ENCODE results near the gene HOXC9.

The HOXC9 gene

DNA sequence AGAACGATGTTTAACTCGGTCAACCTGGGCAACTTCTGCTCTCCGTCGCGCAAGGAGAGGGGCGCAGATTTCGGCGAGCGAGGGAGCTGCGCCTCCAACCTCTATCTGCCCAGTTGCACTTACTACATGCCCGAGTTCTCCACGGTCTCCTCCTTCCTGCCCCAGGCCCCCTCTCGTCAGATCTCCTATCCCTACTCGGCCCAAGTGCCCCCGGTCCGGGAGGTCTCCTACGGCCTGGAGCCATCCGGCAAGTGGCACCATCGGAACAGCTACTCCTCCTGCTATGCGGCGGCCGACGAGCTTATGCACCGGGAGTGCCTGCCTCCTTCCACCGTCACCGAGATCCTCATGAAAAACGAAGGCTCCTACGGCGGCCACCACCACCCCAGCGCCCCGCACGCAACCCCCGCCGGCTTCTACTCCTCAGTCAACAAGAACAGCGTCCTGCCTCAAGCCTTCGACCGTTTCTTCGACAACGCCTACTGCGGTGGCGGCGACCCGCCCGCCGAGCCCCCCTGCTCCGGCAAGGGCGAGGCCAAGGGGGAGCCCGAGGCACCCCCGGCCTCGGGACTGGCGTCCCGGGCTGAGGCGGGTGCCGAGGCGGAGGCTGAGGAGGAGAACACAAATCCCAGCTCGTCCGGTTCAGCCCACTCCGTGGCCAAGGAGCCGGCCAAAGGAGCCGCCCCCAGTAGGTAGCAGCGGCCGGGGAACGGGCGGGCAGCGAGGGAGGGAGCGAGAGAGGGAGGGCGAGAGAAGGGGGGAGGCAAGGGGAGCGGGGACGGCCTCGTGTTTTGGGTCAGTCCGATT lies 26.5 kb upstream of the HOXC9 start (continued):
- TF ChIP-seq, protein P1, sequence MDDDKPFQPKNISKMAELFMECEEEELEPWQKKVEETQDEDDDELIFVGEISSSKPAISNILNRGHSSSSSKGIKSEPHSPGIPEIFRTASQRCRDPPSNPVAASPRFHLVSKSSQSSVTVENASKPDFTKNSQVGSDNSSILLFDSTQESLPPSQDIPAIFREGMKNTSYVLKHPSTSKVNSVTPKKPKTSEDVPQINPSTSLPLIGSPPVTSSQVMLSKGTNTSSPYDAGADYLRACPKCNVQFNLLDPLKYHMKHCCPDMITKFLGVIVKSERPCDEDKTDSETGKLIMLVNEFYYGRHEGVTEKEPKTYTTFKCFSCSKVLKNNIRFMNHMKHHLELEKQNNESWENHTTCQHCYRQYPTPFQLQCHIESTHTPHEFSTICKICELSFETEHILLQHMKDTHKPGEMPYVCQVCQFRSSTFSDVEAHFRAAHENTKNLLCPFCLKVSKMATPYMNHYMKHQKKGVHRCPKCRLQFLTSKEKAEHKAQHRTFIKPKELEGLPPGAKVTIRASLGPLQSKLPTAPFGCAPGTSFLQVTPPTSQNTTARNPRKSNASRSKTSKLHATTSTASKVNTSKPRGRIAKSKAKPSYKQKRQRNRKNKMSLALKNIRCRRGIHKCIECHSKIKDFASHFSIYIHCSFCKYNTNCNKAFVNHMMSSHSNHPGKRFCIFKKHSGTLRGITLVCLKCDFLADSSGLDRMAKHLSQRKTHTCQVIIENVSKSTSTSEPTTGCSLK (tag by site-specific recombination; IDR thresholded peaks at IDR 0.05), result no peak
- TF ChIP-seq ZNF626 (tag by site-specific recombination; IDR thresholded peaks at IDR 0.05) (no peak), ZNF473 (tag by site-specific recombination; IDR thresholded peaks at IDR 0.05) (no peak), ZNF391 (tag by site-specific recombination; IDR thresholded peaks at IDR 0.05; ENCODE audit: borderline replicate concordance, low read depth) (no peak), ZEB2 (tag by site-specific recombination; IDR thresholded peaks at IDR 0.05) (no peak), ZNF529 (tag by site-specific recombination; IDR thresholded peaks at IDR 0.05; ENCODE audit: insufficient replicate concordance) (no peak), PRDM1 (tag by site-specific recombination; IDR thresholded peaks at IDR 0.05) (no peak), ZBTB48 (tag by site-specific recombination; IDR thresholded peaks at IDR 0.05) (no peak; the same call in 1 of the 2 replicates), ZNF350 (tag by site-specific recombination; IDR thresholded peaks at IDR 0.05) (no peak), IKZF3 (tag by site-specific recombination; IDR thresholded peaks at IDR 0.05) (peak; percentile 45; the same call in 1 of the 2 replicates), ZNF138 (tag by site-specific recombination; IDR thresholded peaks at IDR 0.05; ENCODE audit: borderline replicate concordance) (no peak), ZNF560 (tag by site-specific recombination; IDR thresholded peaks at IDR 0.05; ENCODE audit: borderline replicate concordance) (no peak), ZNF335 (tag by site-specific recombination; conservative IDR thresholded peaks at IDR 0.05) (peak; percentile 58; the same call in 1 of the 2 replicates), ZNF514 (tag by site-specific recombination; IDR thresholded peaks at IDR 0.05) (no peak), ZNF302 (tag by site-specific recombination; IDR thresholded peaks at IDR 0.05; ENCODE audit: low read depth) (no peak), SETDB1 (IDR thresholded peaks at IDR 0.05; ENCODE audit: insufficient read length, low read length) (no peak), YY1 (tag by site-specific recombination; IDR thresholded peaks at IDR 0.05) (no peak), ZNF146 (tag by site-specific recombination; IDR thresholded peaks at IDR 0.05) (no peak)
- TF ChIP-seq, protein P2, sequence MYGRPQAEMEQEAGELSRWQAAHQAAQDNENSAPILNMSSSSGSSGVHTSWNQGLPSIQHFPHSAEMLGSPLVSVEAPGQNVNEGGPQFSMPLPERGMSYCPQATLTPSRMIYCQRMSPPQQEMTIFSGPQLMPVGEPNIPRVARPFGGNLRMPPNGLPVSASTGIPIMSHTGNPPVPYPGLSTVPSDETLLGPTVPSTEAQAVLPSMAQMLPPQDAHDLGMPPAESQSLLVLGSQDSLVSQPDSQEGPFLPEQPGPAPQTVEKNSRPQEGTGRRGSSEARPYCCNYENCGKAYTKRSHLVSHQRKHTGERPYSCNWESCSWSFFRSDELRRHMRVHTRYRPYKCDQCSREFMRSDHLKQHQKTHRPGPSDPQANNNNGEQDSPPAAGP (tag by site-specific recombination; IDR thresholded peaks at IDR 0.05), result no peak
- TF ChIP-seq, protein P3, sequence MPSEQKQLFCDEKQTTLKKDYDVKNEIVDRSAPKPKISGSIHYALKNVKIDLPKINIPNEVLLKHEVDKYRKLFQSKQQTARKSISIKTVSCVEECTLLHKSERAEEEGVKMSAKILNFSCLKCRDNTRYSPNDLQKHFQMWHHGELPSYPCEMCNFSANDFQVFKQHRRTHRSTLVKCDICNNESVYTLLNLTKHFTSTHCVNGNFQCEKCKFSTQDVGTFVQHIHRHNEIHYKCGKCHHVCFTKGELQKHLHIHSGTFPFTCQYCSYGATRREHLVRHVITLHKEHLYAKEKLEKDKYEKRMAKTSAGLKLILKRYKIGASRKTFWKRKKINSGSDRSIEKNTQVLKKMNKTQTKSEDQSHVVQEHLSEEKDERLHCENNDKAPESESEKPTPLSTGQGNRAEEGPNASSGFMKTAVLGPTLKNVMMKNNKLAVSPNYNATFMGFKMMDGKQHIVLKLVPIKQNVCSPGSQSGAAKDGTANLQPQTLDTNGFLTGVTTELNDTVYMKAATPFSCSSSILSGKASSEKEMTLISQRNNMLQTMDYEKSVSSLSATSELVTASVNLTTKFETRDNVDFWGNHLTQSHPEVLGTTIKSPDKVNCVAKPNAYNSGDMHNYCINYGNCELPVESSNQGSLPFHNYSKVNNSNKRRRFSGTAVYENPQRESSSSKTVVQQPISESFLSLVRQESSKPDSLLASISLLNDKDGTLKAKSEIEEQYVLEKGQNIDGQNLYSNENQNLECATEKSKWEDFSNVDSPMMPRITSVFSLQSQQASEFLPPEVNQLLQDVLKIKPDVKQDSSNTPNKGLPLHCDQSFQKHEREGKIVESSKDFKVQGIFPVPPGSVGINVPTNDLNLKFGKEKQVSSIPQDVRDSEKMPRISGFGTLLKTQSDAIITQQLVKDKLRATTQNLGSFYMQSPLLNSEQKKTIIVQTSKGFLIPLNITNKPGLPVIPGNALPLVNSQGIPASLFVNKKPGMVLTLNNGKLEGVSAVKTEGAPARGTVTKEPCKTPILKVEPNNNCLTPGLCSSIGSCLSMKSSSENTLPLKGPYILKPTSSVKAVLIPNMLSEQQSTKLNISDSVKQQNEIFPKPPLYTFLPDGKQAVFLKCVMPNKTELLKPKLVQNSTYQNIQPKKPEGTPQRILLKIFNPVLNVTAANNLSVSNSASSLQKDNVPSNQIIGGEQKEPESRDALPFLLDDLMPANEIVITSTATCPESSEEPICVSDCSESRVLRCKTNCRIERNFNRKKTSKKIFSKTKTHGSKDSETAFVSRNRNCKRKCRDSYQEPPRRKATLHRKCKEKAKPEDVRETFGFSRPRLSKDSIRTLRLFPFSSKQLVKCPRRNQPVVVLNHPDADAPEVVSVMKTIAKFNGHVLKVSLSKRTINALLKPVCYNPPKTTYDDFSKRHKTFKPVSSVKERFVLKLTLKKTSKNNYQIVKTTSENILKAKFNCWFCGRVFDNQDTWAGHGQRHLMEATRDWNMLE (tag by site-specific recombination; conservative IDR thresholded peaks at IDR 0.05; ENCODE audit: low read depth), result no peak
- TF ChIP-seq, protein P4, sequence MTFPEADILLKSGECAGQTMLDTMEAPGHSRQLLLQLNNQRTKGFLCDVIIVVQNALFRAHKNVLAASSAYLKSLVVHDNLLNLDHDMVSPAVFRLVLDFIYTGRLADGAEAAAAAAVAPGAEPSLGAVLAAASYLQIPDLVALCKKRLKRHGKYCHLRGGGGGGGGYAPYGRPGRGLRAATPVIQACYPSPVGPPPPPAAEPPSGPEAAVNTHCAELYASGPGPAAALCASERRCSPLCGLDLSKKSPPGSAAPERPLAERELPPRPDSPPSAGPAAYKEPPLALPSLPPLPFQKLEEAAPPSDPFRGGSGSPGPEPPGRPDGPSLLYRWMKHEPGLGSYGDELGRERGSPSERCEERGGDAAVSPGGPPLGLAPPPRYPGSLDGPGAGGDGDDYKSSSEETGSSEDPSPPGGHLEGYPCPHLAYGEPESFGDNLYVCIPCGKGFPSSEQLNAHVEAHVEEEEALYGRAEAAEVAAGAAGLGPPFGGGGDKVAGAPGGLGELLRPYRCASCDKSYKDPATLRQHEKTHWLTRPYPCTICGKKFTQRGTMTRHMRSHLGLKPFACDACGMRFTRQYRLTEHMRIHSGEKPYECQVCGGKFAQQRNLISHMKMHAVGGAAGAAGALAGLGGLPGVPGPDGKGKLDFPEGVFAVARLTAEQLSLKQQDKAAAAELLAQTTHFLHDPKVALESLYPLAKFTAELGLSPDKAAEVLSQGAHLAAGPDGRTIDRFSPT (tag by site-specific recombination; IDR thresholded peaks at IDR 0.05), result peak; percentile 49
- TF ChIP-seq, protein P5, sequence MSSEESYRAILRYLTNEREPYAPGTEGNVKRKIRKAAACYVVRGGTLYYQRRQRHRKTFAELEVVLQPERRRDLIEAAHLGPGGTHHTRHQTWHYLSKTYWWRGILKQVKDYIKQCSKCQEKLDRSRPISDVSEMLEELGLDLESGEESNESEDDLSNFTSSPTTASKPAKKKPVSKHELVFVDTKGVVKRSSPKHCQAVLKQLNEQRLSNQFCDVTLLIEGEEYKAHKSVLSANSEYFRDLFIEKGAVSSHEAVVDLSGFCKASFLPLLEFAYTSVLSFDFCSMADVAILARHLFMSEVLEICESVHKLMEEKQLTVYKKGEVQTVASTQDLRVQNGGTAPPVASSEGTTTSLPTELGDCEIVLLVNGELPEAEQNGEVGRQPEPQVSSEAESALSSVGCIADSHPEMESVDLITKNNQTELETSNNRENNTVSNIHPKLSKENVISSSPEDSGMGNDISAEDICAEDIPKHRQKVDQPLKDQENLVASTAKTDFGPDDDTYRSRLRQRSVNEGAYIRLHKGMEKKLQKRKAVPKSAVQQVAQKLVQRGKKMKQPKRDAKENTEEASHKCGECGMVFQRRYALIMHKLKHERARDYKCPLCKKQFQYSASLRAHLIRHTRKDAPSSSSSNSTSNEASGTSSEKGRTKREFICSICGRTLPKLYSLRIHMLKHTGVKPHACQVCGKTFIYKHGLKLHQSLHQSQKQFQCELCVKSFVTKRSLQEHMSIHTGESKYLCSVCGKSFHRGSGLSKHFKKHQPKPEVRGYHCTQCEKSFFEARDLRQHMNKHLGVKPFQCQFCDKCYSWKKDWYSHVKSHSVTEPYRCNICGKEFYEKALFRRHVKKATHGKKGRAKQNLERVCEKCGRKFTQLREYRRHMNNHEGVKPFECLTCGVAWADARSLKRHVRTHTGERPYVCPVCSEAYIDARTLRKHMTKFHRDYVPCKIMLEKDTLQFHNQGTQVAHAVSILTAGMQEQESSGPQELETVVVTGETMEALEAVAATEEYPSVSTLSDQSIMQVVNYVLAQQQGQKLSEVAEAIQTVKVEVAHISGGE (tag by site-specific recombination; conservative IDR thresholded peaks at IDR 0.05; ENCODE audit: low read depth), result peak; percentile 63
- TF ChIP-seq, protein P6, sequence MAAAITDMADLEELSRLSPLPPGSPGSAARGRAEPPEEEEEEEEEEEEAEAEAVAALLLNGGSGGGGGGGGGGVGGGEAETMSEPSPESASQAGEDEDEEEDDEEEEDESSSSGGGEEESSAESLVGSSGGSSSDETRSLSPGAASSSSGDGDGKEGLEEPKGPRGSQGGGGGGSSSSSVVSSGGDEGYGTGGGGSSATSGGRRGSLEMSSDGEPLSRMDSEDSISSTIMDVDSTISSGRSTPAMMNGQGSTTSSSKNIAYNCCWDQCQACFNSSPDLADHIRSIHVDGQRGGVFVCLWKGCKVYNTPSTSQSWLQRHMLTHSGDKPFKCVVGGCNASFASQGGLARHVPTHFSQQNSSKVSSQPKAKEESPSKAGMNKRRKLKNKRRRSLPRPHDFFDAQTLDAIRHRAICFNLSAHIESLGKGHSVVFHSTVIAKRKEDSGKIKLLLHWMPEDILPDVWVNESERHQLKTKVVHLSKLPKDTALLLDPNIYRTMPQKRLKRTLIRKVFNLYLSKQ (tag by site-specific recombination; IDR thresholded peaks at IDR 0.05; ENCODE audit: borderline replicate concordance), result no peak

Measured in HEK293 (cell line).